HCT116 (cell line): ENCODE data around the gene COL5A1. TPM values are rescaled to one million over a fixed set of nuclear protein-coding genes. Genes with fewer than 3 reads are reported as not detected.
A peak's percentile ranks its signal among the peaks of the same experiment; 100 is the strongest.

ENCODE experiments used
- ATAC-seq: fragments of 200-7000 bp; cut with Tn5 transposase; 2 replicates; pipeline ENCODE4 v1.9.1; 2020; ENCODE audit warnings: mild to moderate bottlenecking, moderate library complexity
- BruUV-seq: library from RNA; stranded (reverse); fragments of 400-500 nt; replicated peaks from 2 replicates; lab custom pipeline; 2021; lab: Mats Ljungman, UMichigan
- CTCF ChIA-PET: fragments of 300-600 bp; sonication (Branson Sonifier 250); formaldehyde crosslinking; loops from one replicate; lab custom pipeline; 2021; ENCODE audit warnings: antibody characterized with exemption; lab: Charles Lee
- POLR2A ChIA-PET: fragments of 300-600, 350-600 bp; sonication (Branson Sonifier 250); formaldehyde crosslinking; loops from one replicate; lab custom pipeline; 2021; ENCODE audit warnings: antibody characterized with exemption; lab: Charles Lee
- RAD21 ChIA-PET, 2 experiments: fragments of 300-600 bp; sonication (Branson Sonifier 250); formaldehyde crosslinking; loops; one replicate each; lab custom pipeline; 2023; ENCODE audit warnings: low total read pairs in 2 of 2; ENCODE audit not compliant: uncharacterized antibody in 2 of 2, unreplicated experiment in 2 of 2, low non-redundant PET in 1 of 2; lab: Charles Lee
- DNase-seq: peaks from one replicate; pipeline ENCODE4 v3.0.0-alpha.2; 2010; ENCODE audit warnings: low read depth, low spot score
- H2AFZ ChIP-seq: fragments of 200-600 bp; shearing (Covaris generic), sonication (generic); 2 replicates; pipeline ENCODE4 v1.6.1; 2017; ENCODE audit warnings: low read depth, mixed run types, mixed read lengths, antibody characterized with exemption, low read length; ENCODE audit not compliant: poor library complexity, severe bottlenecking
- H3K27ac ChIP-seq: 2 replicates; pipeline ENCODE4 v1.5.1; 2012; ENCODE audit warnings: low read depth, low read length
- H3K27me3 ChIP-seq: fragments of 200-600 bp; sonication (generic); 2 replicates; pipeline ENCODE4 v1.6.1; 2016; ENCODE audit warnings: mixed run types, low read length, mixed read lengths; ENCODE audit not compliant: insufficient read depth
- H3K36me3 ChIP-seq, 2 experiments: fragments of 200-500 bp in 1 of 2; fragments of 200-600 bp in 1 of 2; sonication (Bioruptor generic) in 1 of 2; sonication (generic) in 1 of 2; 2 replicates each; pipeline versions ENCODE4 v1.5.1 to v1.6.1; 2014 to 2016; ENCODE audit warnings: low read length in 2 of 2, inconsistent platforms in 1 of 2, mixed read lengths in 1 of 2, mixed run types in 1 of 2; ENCODE audit not compliant: insufficient read depth in 2 of 2, control insufficient read depth in 1 of 2
- H3K4me1 ChIP-seq, 2 experiments: fragments of 200-600 bp in 1 of 2; sonication (generic) in 1 of 2; 2 replicates each; pipeline versions ENCODE4 v1.5.1 to v1.6.1; 2012 to 2017; ENCODE audit warnings: low read length in 2 of 2, inconsistent platforms in 1 of 2, mild to moderate bottlenecking in 1 of 2, mixed read lengths in 1 of 2, mixed run types in 1 of 2, moderate library complexity in 1 of 2; ENCODE audit not compliant: insufficient read depth in 2 of 2, control insufficient read depth in 1 of 2
- H3K4me2 ChIP-seq: fragments of 200-600 bp; sonication (generic); 2 replicates; pipeline ENCODE4 v1.6.1; 2017; ENCODE audit warnings: mixed run types, low read length, mixed read lengths
- H3K4me3 ChIP-seq, 2 experiments: fragments of 200-600 bp in 1 of 2; sonication (generic) in 1 of 2; replicated peaks in 1 of 2; 2 replicates each; pipeline ENCODE4 v1.5.1; 2011 to 2016; ENCODE audit warnings: low read length in 2 of 2, control low read depth in 1 of 2, low read depth in 1 of 2, mild to moderate bottlenecking in 1 of 2, mixed read lengths in 1 of 2, mixed run types in 1 of 2
- H3K79me2 ChIP-seq: fragments of 200-600 bp; sonication (generic); 2 replicates; pipeline ENCODE4 v1.6.1; 2017; ENCODE audit warnings: mild to moderate bottlenecking, mixed run types, low read length, moderate library complexity, mixed read lengths; ENCODE audit not compliant: insufficient read depth
- H3K9ac ChIP-seq: fragments of 200-600 bp; sonication (generic); 2 replicates; pipeline ENCODE4 v1.6.1; 2016; ENCODE audit warnings: low read length, mixed read lengths
- H3K9me2 ChIP-seq: fragments of 200-600 bp; sonication (generic), shearing (Covaris generic); 2 replicates; pipeline ENCODE4 v1.6.1; 2017; ENCODE audit warnings: mixed run types, mild to moderate bottlenecking, moderate library complexity; ENCODE audit not compliant: insufficient read depth
- H3K9me3 ChIP-seq, 2 experiments: fragments of 200-500 bp in 1 of 2; fragments of 200-600 bp in 1 of 2; sonication (Bioruptor generic) in 1 of 2; sonication (generic) in 1 of 2; 2 replicates each; pipeline ENCODE4 v1.6.1; 2014 to 2017; ENCODE audit warnings: low read length in 2 of 2, mixed read lengths in 2 of 2, inconsistent platforms in 1 of 2, low read depth in 1 of 2, mild to moderate bottlenecking in 1 of 2, mixed run types in 1 of 2, moderate library complexity in 1 of 2; ENCODE audit not compliant: control insufficient read depth in 1 of 2, insufficient read depth in 1 of 2
- H4K20me1 ChIP-seq: fragments of 200-600 bp; sonication (generic), shearing (Covaris generic); 2 replicates; pipeline ENCODE4 v1.6.1; 2017; ENCODE audit warnings: mixed run types, mild to moderate bottlenecking, moderate library complexity; ENCODE audit not compliant: insufficient read depth
- CBX3 ChIP-seq: IDR thresholded peaks from 2 replicates; pipeline ENCODE4 v1.6.1; 2012; ENCODE audit warnings: low read depth
- CTCF ChIP-seq, 3 experiments: fragments of 200-600 bp in 1 of 3; sonication (generic) in 1 of 3; IDR thresholded peaks in 2 of 3; conservative IDR thresholded peaks in 1 of 3; 2 replicates each; pipeline ENCODE4 v1.5.1; 2012 to 2017; ENCODE audit warnings: low read depth in 2 of 3, low read length in 2 of 3, antibody characterized with exemption in 1 of 3, borderline replicate concordance in 1 of 3, control low read depth in 1 of 3, mild to moderate bottlenecking in 1 of 3, mixed read lengths in 1 of 3, mixed run types in 1 of 3, moderate library complexity in 1 of 3; ENCODE audit not compliant: insufficient read depth in 1 of 3
- EZH2 ChIP-seq: fragments of 200-600 bp; sonication (generic); IDR thresholded peaks from 2 replicates; pipeline ENCODE4 v1.6.1; 2017; ENCODE audit warnings: antibody characterized with exemption, mixed run types
- FOSL1 ChIP-seq: IDR thresholded peaks from 2 replicates; pipeline ENCODE4 v1.6.1; 2012; ENCODE audit warnings: low read depth
- POLR2AphosphoS5 ChIP-seq: IDR thresholded peaks from 2 replicates; pipeline ENCODE4 v1.6.1; 2011; ENCODE audit warnings: mild to moderate bottlenecking, low read depth, low read length, moderate library complexity
- RAD21 ChIP-seq: IDR thresholded peaks from 2 replicates; pipeline ENCODE4 v1.6.1; 2012; ENCODE audit warnings: low read depth, mild to moderate bottlenecking
- SIN3A ChIP-seq: IDR thresholded peaks from 2 replicates; pipeline ENCODE4 v1.6.1; 2012; ENCODE audit warnings: low read depth
- SRF ChIP-seq: IDR thresholded peaks from 2 replicates; pipeline ENCODE4 v1.6.1; 2012; ENCODE audit warnings: low read depth
- ZBTB33 ChIP-seq: IDR thresholded peaks from 2 replicates; pipeline ENCODE4 v1.6.1; 2011; ENCODE audit warnings: mild to moderate bottlenecking, low read length, moderate library complexity; ENCODE audit not compliant: insufficient replicate concordance; ENCODE audit errors: extremely low read depth
- ZFX ChIP-seq: fragments of 450-650 bp; IDR thresholded peaks from 2 replicates; pipeline ENCODE4 v1.6.1; 2017
- intact Hi-C: fragments of 100-400 bp; cut with micrococcal nuclease; formaldehyde crosslinking; loops from 2 replicates; pipeline ENCODE4 v1.10.0; 2022
- total RNA-seq: library from RNA; stranded (reverse); gene quantifications from one replicate; pipeline ENCODE4 v1.2.1, GENCODE V29; 2021; ENCODE audit not compliant: unreplicated experiment
- TF ChIP-seq, protein P1 (sequence below): IDR thresholded peaks from 2 replicates; pipeline ENCODE4 v1.6.1; 2012; ENCODE audit warnings: low read depth

The COL5A1 gene
- total RNA-seq, 1 experiment from 2014 or later: 0.30 TPM

DNA sequence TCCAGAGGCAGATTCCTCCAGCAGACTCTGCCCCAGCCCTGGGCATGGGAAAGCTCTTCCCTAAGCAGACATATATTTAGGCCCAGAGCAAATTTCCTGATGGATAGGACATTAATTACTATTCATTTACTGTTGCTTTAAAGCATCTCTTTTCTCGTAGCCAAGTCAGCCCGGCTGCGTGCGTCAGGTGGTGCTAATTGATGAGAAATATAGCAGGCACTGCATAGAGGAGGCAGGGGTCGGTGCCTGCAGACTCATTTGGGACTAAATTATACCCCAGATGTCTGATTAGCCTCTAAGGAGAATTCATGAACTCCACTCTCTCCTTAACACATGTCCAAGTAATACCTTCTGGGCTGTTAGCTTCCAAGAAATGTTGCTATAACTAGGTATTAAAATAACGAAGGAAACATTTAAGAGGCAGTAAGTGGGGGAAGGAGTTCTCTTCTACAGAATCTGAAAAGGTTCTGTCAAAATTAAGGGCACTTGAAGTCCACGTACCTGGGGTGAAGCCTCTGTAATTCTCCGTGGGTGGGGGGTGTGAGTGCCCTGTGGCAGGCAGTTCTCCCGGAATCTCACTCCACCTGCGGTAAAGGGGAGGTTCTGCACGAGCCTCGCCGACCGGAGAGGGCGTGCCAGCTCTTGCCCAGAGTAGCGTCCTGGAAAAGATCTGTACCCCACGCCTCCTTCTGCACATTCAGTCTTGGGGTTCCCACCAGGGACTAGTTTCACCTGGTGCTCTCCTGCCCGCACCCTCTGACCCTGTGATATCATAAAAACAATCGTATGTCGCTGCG lies 123.1 kb downstream of the COL5A1 start:
- Histone ChIP-seq H3K9me3 (0 out of 4 replicates have a peak, but pooled peaks cover 0 to 3% of the 10 kb centered on the region in 2 experiments), H3K9ac (no peak overlapping the region), H4K20me1 (no peaks in the 10 kb centered on the region), H2AFZ (no peak overlapping the region), H3K4me1 (no peaks in the 10 kb centered on the region), H3K4me3 (no peak overlapping the region), H3K79me2 (no peaks in the 10 kb centered on the region), H3K9me2 (no peaks in the 10 kb centered on the region), H3K4me2 (no peak overlapping the region), H3K27ac (no peak overlapping the region), H3K27me3 (no peaks in the 10 kb centered on the region), H3K36me3 (no peaks in the 10 kb centered on the region)
- DNase-seq (no peak), ATAC-seq (peak; percentile 46; the same call in 1 of the 2 replicates)
- no peak for TF ChIP-seq CBX3
- TF ChIP-seq SIN3A: no peak
- no peak for TF ChIP-seq POLR2AphosphoS5
- TF ChIP-seq SRF: no peak
- TF ChIP-seq, protein P1, sequence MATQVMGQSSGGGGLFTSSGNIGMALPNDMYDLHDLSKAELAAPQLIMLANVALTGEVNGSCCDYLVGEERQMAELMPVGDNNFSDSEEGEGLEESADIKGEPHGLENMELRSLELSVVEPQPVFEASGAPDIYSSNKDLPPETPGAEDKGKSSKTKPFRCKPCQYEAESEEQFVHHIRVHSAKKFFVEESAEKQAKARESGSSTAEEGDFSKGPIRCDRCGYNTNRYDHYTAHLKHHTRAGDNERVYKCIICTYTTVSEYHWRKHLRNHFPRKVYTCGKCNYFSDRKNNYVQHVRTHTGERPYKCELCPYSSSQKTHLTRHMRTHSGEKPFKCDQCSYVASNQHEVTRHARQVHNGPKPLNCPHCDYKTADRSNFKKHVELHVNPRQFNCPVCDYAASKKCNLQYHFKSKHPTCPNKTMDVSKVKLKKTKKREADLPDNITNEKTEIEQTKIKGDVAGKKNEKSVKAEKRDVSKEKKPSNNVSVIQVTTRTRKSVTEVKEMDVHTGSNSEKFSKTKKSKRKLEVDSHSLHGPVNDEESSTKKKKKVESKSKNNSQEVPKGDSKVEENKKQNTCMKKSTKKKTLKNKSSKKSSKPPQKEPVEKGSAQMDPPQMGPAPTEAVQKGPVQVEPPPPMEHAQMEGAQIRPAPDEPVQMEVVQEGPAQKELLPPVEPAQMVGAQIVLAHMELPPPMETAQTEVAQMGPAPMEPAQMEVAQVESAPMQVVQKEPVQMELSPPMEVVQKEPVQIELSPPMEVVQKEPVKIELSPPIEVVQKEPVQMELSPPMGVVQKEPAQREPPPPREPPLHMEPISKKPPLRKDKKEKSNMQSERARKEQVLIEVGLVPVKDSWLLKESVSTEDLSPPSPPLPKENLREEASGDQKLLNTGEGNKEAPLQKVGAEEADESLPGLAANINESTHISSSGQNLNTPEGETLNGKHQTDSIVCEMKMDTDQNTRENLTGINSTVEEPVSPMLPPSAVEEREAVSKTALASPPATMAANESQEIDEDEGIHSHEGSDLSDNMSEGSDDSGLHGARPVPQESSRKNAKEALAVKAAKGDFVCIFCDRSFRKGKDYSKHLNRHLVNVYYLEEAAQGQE: no peak
- TF ChIP-seq RAD21: no peak
- TF ChIP-seq EZH2: no peak
- TF ChIP-seq FOSL1: no peak
- no peak for TF ChIP-seq ZBTB33
- TF ChIP-seq CTCF (IDR thresholded peaks at IDR 0.05 in 2 of 3, conservative IDR thresholded peaks at IDR 0.05 in 1 of 3; ENCODE audit: borderline replicate concordance in 1 of 3, insufficient read depth in 1 of 3, low read depth in 2 of 3, low read length in 2 of 3): no peak
- no peak for TF ChIP-seq ZFX
- CTCF ChIA-PET: no interaction called here
- BruUV-seq: no TSS peak
- POLR2A ChIA-PET: no interaction called here
- RAD21 ChIA-PET: no interaction called here
- intact Hi-C loops: no loop called here
